Measurements from ENCODE around the gene COL7A1.

The COL7A1 gene

GRCh38 chr3:48600711-48601621 is 5.8 kb upstream of the COL7A1 start:
- H3K36me3 ChIP-seq (ENCODE audit: control insufficient read depth, insufficient read depth, low read length): no peaks in the 10 kb centered on the region
- no peak overlapping the region for H3K4me3 ChIP-seq (ENCODE audit: low read depth, low read length)
- H3K4me2 ChIP-seq (ENCODE audit: low read length): no peak overlapping the region
- H3K4me1 ChIP-seq: no peaks in the 10 kb centered on the region
- no peak overlapping the region for H3K9ac ChIP-seq
- no peak for TF ChIP-seq CTCF (IDR thresholded peaks at IDR 0.05)
- H2AFZ ChIP-seq: no peak overlapping the region
- no peaks in the 10 kb centered on the region for H3K79me2 ChIP-seq
- no peaks in the 10 kb centered on the region for H3K9me3 ChIP-seq (ENCODE audit: control insufficient read depth, low read length)
- H3K27ac ChIP-seq: no peak overlapping the region
- H3K27me3 ChIP-seq (ENCODE audit: control insufficient read depth, insufficient read depth, low read length): no peaks in the 10 kb centered on the region

DNA sequence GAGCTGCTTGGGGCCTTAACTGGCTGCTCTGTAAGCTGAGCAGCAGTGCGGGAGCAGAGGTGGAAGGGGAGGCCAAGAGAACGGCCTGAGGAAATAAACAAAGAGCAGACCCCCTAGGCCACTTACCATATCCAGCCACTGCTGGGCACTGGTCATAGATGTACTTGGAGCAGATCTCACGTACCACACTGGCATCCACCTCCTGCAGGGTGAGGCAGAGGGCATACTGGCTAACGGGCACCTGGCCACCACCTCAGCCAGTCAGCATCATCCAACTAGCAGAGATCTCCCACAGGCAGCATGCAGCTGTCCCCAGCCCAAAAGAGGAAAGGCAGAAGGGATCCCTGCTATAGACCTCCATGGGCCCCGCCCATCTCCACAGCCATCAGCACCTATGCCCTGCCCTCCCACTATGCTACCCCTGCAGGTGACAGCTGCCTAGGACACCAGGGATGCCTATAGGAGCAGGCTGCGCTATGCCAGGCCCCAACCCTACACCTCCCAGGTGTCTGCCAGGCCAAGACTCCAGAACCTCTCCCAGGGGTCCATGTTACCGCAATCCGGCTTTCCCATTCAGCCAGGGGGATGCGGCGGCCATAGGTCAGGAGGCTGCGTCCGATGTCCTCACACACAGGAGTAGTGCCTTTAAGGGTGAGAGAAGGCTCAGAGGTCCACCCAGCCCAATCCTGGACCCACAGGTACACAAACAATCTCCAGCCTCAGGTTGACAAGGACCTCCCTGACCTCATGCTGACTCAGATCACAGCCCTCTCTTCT is 4.6 kb upstream of the COL7A1 start:
- TF ChIP-seq CTCF (IDR thresholded peaks at IDR 0.05): no peak
- H3K9ac ChIP-seq: no peak overlapping the region

GRCh38 chr3:48599077-48599501 is 4.0 kb upstream of the COL7A1 start:
- no peak for TF ChIP-seq CTCF (IDR thresholded peaks at IDR 0.05)
- Histone ChIP-seq H3K27ac (no peak overlapping the region), H3K79me2 (no peaks in the 10 kb centered on the region), H3K9me3 (ENCODE audit: control insufficient read depth, low read length) (no peaks in the 10 kb centered on the region), H2AFZ (no peak overlapping the region), H3K9ac (no peak overlapping the region), H3K4me1 (peaks cover 7% of the 10 kb centered on the region), H3K27me3 (ENCODE audit: control insufficient read depth, insufficient read depth, low read length) (no peaks in the 10 kb centered on the region), H3K4me3 (ENCODE audit: low read depth, low read length) (no peak overlapping the region), H3K4me2 (ENCODE audit: low read length) (no peak overlapping the region), H3K36me3 (ENCODE audit: control insufficient read depth, insufficient read depth, low read length) (no peaks in the 10 kb centered on the region)

More for the DNA sequence above, 4.6 kb upstream of the COL7A1 start:
- no peak overlapping the region for H2AFZ ChIP-seq
- H3K4me3 ChIP-seq (ENCODE audit: low read depth, low read length): no peak overlapping the region
- H3K27ac ChIP-seq: no peak overlapping the region
- no peaks in the 10 kb centered on the region for H3K36me3 ChIP-seq (ENCODE audit: control insufficient read depth, insufficient read depth, low read length)
- no peak overlapping the region for H3K4me2 ChIP-seq (ENCODE audit: low read length)
- no peaks in the 10 kb centered on the region for H3K9me3 ChIP-seq (ENCODE audit: control insufficient read depth, low read length)
- peaks cover 7% of the 10 kb centered on the region for H3K4me1 ChIP-seq
- no peaks in the 10 kb centered on the region for H3K79me2 ChIP-seq
- no peaks in the 10 kb centered on the region for H3K27me3 ChIP-seq (ENCODE audit: control insufficient read depth, insufficient read depth, low read length)

DNA sequence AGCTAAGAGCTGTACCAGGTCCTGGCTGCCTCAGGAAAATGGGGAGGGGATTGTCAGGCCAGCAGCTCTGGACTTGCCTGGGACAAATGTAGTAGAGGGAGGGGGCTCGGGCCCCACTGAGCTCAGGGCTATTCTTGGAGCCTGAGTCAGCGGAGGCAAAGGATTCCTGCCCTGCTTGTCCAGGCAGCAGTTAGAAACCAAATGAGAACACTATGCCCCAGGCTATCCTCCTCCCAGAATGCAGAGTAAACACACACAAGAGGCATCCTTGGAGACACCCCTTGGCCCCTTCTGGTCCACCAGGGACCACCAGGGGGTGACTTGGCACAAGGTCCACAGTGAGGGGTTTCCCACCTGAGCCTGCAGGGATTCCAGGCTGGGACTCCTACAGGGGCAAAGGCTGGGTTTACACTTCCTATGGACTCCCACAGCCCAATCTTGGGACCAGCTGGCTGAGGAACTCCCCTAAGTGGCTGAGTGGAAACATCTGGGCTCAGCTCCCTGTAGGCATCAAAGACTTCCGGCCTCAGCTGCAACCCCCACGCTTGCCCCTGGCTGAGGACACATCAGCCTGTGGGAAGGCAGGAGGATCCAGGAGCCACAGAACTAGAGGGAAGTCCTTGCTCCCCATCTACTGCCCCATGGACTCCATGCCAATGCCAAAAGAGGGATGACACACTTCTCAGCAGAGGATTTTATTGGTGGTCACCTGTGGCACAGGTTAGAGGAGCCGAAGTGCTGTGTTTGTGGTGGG is 3.4 kb upstream of the COL7A1 start:
- Histone ChIP-seq H2AFZ (no peak overlapping the region), H3K4me2 (ENCODE audit: low read length) (no peak overlapping the region), H3K4me3 (ENCODE audit: low read depth, low read length) (no peak overlapping the region), H3K79me2 (no peaks in the 10 kb centered on the region), H3K9me3 (ENCODE audit: control insufficient read depth, low read length) (no peaks in the 10 kb centered on the region), H3K27ac (no peak overlapping the region), H3K36me3 (ENCODE audit: control insufficient read depth, insufficient read depth, low read length) (no peaks in the 10 kb centered on the region), H3K27me3 (ENCODE audit: control insufficient read depth, insufficient read depth, low read length) (no peaks in the 10 kb centered on the region), H3K9ac (no peak overlapping the region), H3K4me1 (peaks cover 7% of the 10 kb centered on the region)
- TF ChIP-seq CTCF (IDR thresholded peaks at IDR 0.05): no peak

All from parathyroid adenoma (tissue), 2 donors.